Superior temporal gyrus (tissue), 1 donor: ENCODE measurements around the gene SUPT4H1.

Source experiments
- DNase-seq: peaks from one replicate; pipeline ENCODE4 v3.0.0-alpha.2; 2016; ENCODE audit errors: extremely low spot score

The SUPT4H1 gene

DNA sequence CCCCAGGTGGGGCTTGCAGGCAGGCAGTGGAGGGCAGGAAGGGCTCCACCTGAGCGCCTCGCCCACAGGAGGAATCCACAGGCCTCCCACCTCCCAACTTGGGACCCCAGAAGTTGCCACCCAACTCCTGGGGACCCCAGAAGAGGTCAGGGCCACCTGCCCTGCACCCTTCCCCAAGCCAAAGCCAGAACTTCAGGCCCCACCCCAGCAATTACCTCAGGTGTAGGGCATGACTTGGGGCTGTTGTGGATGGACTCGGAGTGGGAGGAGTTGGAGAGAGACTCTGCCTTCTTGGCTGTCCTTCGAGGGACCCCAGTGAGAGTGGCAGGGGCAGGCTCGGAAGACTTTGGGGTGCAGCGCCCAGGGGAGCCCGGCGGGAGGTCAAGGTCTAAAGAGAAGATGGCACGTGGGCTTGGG, 33.9 kb downstream of the SUPT4H1 start:
- no peak for DNase-seq

- DNase-seq, result peak; percentile 30
These were observed 34.5 kb downstream of the SUPT4H1 start for GRCh38 chr17:58317421-58318064.

- DNase-seq, result no peak
These were observed 35.6 kb downstream of the SUPT4H1 start for GRCh38 chr17:58316260-58316960.

DNA sequence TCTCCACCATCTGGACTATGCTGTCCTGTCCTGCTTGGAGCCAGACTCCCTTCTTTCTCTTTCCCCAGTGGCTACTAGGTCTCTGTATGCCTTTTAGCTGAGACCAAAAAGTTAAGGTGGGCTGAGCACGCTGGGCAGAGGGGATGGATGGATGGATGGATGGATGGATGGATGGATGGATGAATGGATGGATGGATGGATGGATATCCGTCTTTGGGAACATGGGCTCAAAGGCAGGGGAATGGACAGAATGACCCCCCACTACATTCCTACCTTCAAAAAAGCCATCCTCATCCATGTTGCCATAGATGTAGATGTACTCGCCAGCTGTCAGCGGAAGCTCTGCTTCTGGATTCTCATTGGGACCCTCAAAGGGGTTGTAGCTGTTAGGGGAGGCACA, 36.3 kb downstream of the SUPT4H1 start:
- DNase-seq, result no peak

DNA sequence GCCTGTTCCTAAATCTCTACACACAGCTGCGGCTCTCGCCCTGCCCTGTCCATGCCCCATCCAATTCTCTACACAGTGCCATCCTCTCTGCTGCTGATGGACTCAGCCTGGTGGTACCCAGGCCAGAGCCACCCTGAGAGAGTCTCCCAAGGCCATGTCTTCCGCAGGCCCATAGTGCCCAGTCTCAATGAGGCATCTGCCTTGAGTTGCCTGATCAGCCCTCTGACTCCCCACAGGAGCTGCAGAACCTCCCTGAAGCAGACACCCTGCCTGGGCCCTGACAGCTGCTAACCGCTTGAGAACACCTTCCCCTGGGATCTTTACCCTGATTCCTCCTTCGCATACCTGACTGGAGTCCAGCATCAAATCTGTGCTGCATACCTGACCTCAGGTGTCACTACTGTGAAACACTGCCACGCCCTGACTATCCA, 36.7 kb downstream of the SUPT4H1 start:
- DNase-seq, result no peak

- DNase-seq, result no peak
These were observed 37.3 kb downstream of the SUPT4H1 start for GRCh38 chr17:58314706-58315015.

DNA sequence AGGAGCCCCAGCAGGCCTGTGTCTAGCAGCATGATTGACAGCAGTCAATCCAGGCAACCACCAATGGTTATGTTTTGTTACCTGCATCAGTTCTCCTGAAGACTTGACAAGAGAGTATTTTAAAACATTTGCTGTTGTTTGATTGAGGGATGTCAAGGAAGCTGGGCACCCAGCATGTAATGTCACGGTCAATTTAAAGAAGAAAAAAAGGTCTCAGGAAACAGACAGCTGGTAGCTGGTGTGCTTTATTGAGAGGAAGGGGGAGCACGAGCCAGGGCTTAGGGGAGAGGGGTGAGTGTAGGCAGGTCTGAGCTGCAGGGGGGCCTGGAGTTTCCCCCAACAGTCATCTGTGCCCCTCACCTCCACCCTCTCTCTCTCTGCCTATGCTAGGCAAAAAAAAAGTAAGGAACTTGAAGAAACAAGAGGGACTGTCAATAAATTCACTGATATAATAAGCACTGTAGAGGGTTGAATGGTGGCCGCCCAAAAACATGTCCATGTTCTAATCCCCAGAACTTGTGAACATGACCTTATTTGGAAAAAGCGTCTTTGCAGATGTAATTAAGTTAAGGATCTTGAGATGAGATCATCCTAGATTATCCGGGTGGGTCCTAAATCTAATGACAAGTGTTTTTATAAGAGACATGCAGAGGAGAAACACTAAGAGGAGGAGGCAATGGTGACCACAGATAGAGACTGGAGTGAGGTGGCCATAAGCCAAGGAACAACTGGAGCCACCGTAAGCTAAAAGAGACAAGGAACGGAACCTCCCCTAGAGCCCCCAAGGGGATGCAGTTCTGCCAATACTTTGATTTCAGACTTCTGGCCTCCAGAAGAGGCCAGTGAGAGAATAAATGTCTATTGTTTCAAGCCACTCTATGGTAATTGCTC, 37.9 kb downstream of the SUPT4H1 start:
- no peak for DNase-seq

DNA sequence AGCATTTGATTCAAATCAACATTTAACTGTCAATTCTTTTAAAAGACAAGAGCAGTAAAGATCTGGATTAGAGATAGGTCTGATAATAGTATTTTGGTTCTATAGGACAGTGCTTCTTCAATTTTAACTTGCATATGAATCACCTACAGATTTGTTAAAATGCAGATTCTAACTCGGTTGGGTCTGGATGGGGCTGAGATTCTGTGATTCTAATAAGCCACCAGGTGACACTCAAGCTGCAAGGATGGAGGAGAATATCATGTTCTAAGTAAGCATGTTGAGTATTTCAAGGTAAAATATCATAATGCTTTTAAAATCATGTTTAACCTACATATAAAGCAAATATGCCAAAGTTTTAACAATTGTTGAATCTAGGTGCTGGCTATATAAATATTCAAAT, 39.2 kb downstream of the SUPT4H1 start:
- no peak for DNase-seq

DNA sequence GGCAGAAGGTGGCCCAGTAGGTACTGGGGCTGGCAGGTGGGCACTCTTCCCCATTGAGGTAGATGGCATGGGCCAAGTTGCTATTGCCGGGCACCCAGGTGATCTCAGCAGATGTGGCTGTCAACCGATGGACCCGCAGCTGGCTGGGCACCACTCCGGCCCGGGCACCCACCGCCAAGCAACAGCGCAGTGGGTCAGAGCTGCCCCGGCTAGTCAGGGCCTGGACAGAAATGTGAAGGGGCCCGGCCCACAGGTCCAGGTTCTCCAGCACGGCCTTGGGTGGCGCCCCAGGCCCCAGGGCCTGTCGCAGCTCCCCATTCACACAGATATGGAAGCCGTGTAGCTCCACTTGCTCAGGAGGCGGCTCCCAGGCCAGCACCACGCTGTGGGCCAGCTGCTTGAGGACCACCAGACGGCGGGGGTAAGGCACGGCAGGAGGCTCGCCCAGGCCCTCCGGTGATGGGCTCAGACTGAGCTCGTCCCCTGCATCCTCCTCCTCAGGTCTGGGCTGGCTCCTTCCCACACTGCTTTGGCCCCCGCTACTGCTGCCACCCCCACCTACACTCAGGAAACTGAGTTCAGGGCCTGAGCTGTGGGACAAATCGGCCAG, 39.9 kb downstream of the SUPT4H1 start:
- no peak for DNase-seq

GRCh38 chr17:58311429-58311894, 40.5 kb downstream of the SUPT4H1 start:
- DNase-seq, result no peak

- no peak for DNase-seq
These were observed 41.2 kb downstream of the SUPT4H1 start for GRCh38 chr17:58310511-58311428.

GRCh38 chr17:58309918-58310259, 42.1 kb downstream of the SUPT4H1 start:
- no peak for DNase-seq

DNA sequence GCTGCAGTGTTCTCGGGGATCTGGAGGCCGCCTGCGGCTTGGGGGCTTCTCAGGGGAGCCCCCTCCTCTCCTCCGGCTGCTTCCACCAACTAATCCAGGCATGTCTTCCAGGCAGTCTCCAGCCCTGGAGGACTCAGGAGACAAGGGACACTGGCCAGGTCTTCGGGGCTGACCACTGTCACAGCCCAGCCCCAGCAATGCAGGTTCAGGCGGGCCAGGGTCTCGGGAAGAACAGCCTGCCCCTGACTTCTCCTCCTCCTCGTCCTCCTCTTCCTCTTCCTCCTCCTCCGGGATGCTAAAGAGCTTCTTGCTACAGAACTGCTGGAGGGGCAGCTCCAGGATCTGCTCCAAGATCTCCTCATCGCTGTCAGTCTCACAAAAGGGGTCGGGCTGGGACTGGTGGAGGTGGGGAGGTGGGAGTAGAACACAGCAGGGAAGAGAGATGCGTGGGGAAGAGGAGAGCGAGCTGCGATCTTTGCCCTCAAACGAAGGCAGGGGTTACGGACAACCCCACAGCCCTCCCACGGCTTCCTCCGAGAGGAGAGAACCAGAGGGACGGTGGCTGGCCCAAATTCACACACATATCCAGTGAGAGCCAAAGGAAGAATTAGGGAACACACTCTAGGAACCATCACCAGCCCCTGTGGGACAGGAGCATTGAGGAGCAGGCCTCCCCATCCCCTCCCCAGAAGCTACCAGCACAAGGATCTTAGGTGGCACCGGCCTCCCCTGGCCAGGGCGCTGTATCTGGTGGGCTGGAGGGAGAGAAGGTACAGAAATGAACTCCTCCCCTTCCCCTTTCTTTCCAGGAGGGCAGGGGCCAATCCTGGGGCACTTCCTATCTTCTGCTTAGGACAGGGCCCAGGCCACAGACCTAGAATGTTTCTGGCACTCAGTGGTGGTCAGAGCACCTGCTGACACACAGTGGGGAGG, 42.8 kb downstream of the SUPT4H1 start:
- no peak for DNase-seq

DNA sequence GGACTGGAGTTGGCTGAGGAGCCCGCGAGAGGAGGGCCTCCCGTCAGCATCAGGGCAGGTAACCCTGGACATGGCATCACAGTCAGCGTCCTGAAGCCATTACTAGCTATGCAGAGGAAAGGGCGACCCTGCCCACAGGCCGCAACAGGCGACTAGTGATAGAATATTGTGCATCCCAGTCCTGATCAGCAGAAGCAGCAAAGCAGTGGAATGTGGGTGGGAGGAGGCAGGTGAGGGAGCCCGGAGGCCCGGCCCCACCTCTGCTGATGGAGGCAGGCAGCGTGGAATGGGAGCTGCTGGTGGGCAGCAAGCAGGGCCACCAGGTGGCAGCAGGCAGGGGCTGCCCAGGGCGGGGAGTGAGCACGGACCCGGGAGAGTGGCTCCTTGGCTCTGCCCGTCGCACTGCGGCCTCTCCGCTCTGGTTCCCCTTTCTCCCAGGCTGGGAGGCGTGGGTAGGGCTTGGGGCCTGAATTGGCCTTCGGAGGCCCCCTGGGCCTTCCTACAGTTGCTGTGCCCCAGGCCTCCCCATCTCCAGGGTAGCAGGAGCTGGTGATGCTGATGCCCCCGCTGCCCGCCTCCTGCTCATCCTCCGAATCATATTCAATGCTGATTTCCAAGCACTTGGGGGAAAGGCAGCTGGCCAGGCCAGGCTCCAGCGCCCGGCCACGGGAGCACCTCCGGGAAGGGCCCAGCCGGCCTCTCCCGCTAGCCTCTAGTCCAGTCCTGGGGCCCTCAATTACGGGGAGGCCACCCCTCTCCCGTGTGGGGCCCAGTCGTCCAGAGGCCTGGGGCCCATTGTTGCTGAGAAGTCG, 43.6 kb downstream of the SUPT4H1 start:
- DNase-seq, result no peak

DNA sequence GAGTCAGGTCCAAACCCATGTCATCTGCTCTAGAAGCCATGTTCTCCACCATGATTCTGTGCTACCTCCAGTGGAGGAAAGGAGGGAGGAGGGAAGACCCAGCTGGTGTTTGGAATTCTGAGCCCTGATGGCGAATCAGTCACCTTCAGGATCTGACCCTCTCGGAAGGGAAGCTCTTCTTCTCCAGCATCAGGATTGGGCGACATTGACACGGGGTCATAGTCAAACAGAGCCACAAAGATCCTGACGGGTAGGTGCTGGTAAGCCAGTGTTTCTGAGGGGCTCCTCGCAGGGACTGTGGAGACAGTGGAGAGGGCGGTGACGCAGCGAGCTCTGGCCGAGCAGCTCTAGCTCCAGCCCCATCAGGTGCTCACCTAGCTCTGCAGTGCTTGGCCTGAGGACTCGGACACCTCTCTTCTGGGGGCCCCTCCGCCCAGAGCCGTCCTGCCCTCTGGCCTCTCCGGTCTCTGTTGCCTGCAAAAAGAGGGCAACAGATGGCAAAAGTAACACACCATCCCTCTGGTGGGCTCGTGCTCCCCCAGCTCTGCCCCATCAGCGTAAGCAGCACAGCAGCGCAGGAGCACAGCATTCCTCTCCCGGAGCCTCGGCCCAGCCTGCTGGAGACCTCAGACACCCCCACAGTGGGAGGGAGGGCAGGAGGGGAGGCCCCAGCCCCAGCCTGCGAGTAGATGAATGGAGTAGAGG, 44.4 kb downstream of the SUPT4H1 start:
- no peak for DNase-seq

GRCh38 chr17:58306131-58306951, 45.7 kb downstream of the SUPT4H1 start:
- no peak for DNase-seq

- no peak for DNase-seq
These were observed 46.4 kb downstream of the SUPT4H1 start for GRCh38 chr17:58305626-58306025.
